DOHH2 (cell line): ENCODE measurements around the gene CBR3.
"Not testable (repeated sequence)": the region's sequence is repeated elsewhere in the genome, so short reads cannot be mapped to it uniquely, and the experiment has no call there.

Source experiments
- H3F3A ChIP-seq: fragments of 200-600 bp; sonication (generic), shearing (Covaris generic); 2 replicates; pipeline ENCODE4 v1.6.0; 2016; ENCODE audit warnings: antibody characterized with exemption, mild to moderate bottlenecking; ENCODE audit not compliant: control insufficient read depth, insufficient read depth
- H3K27ac ChIP-seq: fragments of 200-600 bp; sonication (generic); 2 replicates; pipeline ENCODE4 v1.5.1; 2014; ENCODE audit warnings: low read depth, mild to moderate bottlenecking, low read length, moderate library complexity
- H3K27me3 ChIP-seq: fragments of 200-600 bp; sonication (generic); 2 replicates; pipeline ENCODE4 v1.6.1; 2014; ENCODE audit warnings: mild to moderate bottlenecking, low read length, mixed read lengths; ENCODE audit not compliant: control insufficient read depth
- H3K36me3 ChIP-seq: fragments of 200-600 bp; sonication (generic); 2 replicates; pipeline ENCODE4 v1.6.1; 2014; ENCODE audit warnings: mild to moderate bottlenecking, low read length, moderate library complexity, mixed read lengths; ENCODE audit not compliant: control insufficient read depth
- H3K4me1 ChIP-seq: fragments of 200-600 bp; sonication (generic); 2 replicates; pipeline ENCODE4 v1.6.1; 2014; ENCODE audit warnings: mild to moderate bottlenecking, low read length, mixed read lengths; ENCODE audit not compliant: control insufficient read depth
- H3K4me2 ChIP-seq: fragments of 200-600 bp; sonication (generic); 2 replicates; pipeline ENCODE4 v1.6.0; 2014; ENCODE audit warnings: mild to moderate bottlenecking, low read length, moderate library complexity
- H3K4me3 ChIP-seq: fragments of 200-600 bp; sonication (generic); 2 replicates; pipeline ENCODE4 v1.5.1; 2014; ENCODE audit warnings: mild to moderate bottlenecking, low read length, mixed read lengths
- H3K79me2 ChIP-seq: fragments of 200-600 bp; sonication (generic); 2 replicates; pipeline ENCODE4 v1.6.1; 2014; ENCODE audit warnings: mild to moderate bottlenecking, low read length, mixed read lengths; ENCODE audit not compliant: control insufficient read depth
- H3K9me2 ChIP-seq: fragments of 200-600 bp; sonication (generic); replicated peaks from 2 replicates; pipeline ENCODE4 v1.6.1; 2014; ENCODE audit warnings: mild to moderate bottlenecking, low read length, mixed read lengths; ENCODE audit not compliant: control insufficient read depth
- H3K9me3 ChIP-seq: fragments of 200-600 bp; sonication (generic); 2 replicates; pipeline ENCODE4 v1.6.1; 2014; ENCODE audit warnings: antibody characterized with exemption, low read length, mixed read lengths; ENCODE audit not compliant: control insufficient read depth, insufficient read depth
- H4K20me1 ChIP-seq: fragments of 200-600 bp; sonication (generic); 2 replicates; pipeline ENCODE4 v1.6.0; 2014; ENCODE audit warnings: low read depth, mild to moderate bottlenecking, antibody characterized with exemption, low read length, moderate library complexity; ENCODE audit not compliant: control insufficient read depth, insufficient read depth
- CTCF ChIP-seq: fragments of 200-600 bp; sonication (generic); IDR thresholded peaks from one replicate; pipeline ENCODE4 v1.5.1; 2014; ENCODE audit warnings: antibody characterized with exemption, mild to moderate bottlenecking, low read depth, low read length; ENCODE audit not compliant: poor library complexity, severe bottlenecking
- EZH2phosphoT487 ChIP-seq: fragments of 200-600 bp; sonication (generic); IDR thresholded peaks from 2 replicates; pipeline ENCODE4 v1.6.1; 2017; ENCODE audit warnings: borderline replicate concordance, mild to moderate bottlenecking, antibody characterized with exemption, low read length, moderate library complexity, mixed read lengths

CBR3 gene

DNA sequence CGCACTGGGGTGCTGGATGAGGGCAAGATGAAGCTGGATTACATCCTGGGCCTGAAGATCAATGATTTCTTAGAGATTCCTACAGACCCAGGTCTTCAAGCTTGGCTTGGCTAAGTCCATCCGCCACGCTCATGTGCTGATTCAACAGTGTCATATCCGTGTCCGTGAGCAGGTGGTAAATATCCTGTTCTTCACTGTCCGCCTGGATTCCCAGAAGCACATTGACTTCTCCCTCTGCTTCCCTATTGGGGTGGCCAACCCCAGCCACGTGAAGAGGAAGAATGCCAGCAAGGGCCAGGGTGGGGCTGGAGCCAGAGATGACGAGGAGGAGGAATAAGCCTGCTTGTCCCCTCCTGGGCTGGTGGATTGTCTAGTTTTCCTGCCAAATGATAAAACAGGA, 2.2 kb upstream of the CBR3 start:
- peaks cover 63% of the 10 kb centered on the region for H3K27me3 ChIP-seq
- H3K4me2 ChIP-seq = no peak overlapping the region
- no peaks in the 10 kb centered on the region for H3K9me3 ChIP-seq

DNA sequence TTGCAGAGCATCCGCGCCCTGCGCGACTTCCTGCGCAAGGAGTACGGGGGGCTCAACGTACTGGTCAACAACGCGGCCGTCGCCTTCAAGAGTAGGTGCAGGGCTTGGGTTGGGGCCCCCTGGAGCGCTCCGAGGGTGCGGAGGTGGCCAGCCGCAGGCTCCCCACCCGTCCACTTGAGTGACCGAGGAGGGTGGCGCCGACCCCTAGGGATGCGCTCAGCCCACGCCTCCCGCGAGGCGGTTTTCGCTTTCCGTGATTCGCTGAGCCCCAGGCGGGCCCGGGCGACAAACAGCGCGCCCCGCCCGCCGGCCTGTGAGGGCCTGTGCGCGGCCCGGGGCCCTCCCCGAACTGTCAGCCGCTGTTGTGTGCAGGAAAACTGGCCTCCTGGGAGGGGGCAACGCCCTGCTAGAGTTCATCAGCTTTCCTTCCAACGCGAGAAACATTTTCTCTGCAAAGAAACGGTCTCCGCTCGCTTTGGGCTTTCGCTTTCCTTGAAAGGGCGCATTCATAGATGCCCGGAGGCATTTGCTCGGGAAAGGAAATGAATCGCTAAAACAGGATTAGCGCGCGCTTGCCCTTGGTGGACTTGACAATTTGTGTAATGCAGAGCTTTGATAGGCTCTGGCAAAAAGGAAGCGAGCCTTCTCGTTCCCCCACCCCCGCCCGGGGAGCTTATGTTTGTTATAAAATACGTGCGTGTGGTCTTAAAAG, 668 bp downstream of the CBR3 start:
- H3K9me3 ChIP-seq = no peaks in the 10 kb centered on the region
- TF ChIP-seq CTCF = no peak
- peak; percentile 96; the same call in 1 of the 2 replicates for TF ChIP-seq EZH2phosphoT487
- H3K4me2 ChIP-seq = peak overlapping the region; percentile 59
- H4K20me1 ChIP-seq = no peaks in the 10 kb centered on the region
- H3K4me3 ChIP-seq = peak overlapping the region; percentile 65
- no peaks in the 10 kb centered on the region for H3F3A ChIP-seq
- no peaks in the 10 kb centered on the region for H3K36me3 ChIP-seq
- H3K4me1 ChIP-seq = peaks cover 19% of the 10 kb centered on the region
- H3K27me3 ChIP-seq = peaks cover 61% of the 10 kb centered on the region
- H3K9me2 ChIP-seq = no peaks in the 10 kb centered on the region
- no peaks in the 10 kb centered on the region for H3K79me2 ChIP-seq
- no peak overlapping the region for H3K27ac ChIP-seq

More for the DNA sequence above, 2.2 kb upstream of the CBR3 start:
- no peak for TF ChIP-seq CTCF
- no peak for TF ChIP-seq EZH2phosphoT487
- H3K9me2 ChIP-seq = no peaks in the 10 kb centered on the region
- no peaks in the 10 kb centered on the region for H3K36me3 ChIP-seq
- H4K20me1 ChIP-seq = no peaks in the 10 kb centered on the region
- peaks cover 20% of the 10 kb centered on the region for H3K4me1 ChIP-seq
- H3F3A ChIP-seq = no peaks in the 10 kb centered on the region
- no peaks in the 10 kb centered on the region for H3K79me2 ChIP-seq
- no peak overlapping the region for H3K4me3 ChIP-seq
- no peak overlapping the region for H3K27ac ChIP-seq

- H3K9me2 ChIP-seq, H3K79me2 ChIP-seq, H3K4me3 ChIP-seq, H3K36me3 ChIP-seq, H3F3A ChIP-seq, H3K27ac ChIP-seq, H3K4me2 ChIP-seq, H4K20me1 ChIP-seq, H3K9me3 ChIP-seq: not testable (repeated sequence)
- Histone ChIP-seq H3K4me1 (peaks cover 18% of the 10 kb centered on the region), H3K27me3 (peaks cover 38% of the 10 kb centered on the region)
Observed at GRCh38 chr21:36139791-36140190, 4.9 kb downstream of the CBR3 start.

- Histone ChIP-seq H4K20me1 (no peaks in the 10 kb centered on the region), H3K79me2 (no peaks in the 10 kb centered on the region), H3K27ac (no peak overlapping the region), H3K9me3 (no peaks in the 10 kb centered on the region), H3K4me2 (peak overlapping the region; percentile 2; the same call in 1 of the 2 replicates), H3K36me3 (no peaks in the 10 kb centered on the region), H3K4me3 (no peak overlapping the region), H3K9me2 (no peaks in the 10 kb centered on the region), H3K27me3 (peaks cover 20% of the 10 kb centered on the region), H3F3A (no peaks in the 10 kb centered on the region), H3K4me1 (peaks cover 8% of the 10 kb centered on the region)
- TF ChIP-seq CTCF (peak; percentile 89), EZH2phosphoT487 (no peak)
Observed at GRCh38 chr21:36141513-36141925, 6.6 kb downstream of the CBR3 start.

GRCh38 chr21:36144233-36144632, 9.4 kb downstream of the CBR3 start:
- not testable (repeated sequence) for H4K20me1 ChIP-seq, H3K27me3 ChIP-seq, H3F3A ChIP-seq, H3K9me2 ChIP-seq, H3K4me2 ChIP-seq, H3K4me3 ChIP-seq, H3K36me3 ChIP-seq, H3K4me1 ChIP-seq, H3K9me3 ChIP-seq, H3K79me2 ChIP-seq, H3K27ac ChIP-seq
